CD14-positive monocyte (primary cell): ENCODE data around the gene NOTCH3. TPM values are rescaled to one million over a fixed set of nuclear protein-coding genes. Genes with fewer than 3 reads are reported as not detected.

Experiments
- DNase-seq, 3 donors: peaks; one replicate each; pipeline ENCODE4 v3.0.0-alpha.2; 2011 to 2022
- H2AFZ ChIP-seq: 2 replicates; pipeline ENCODE4 v1.6.0; 2012; ENCODE audit warnings: mild to moderate bottlenecking, low read depth, low read length, inconsistent platforms; ENCODE audit not compliant: insufficient read depth, poor library complexity, severe bottlenecking
- H3K27ac ChIP-seq, 2 donors: 1 replicate in 1 of 2; 2 replicates in 1 of 2; pipeline ENCODE4 v1.5.1; 2012 to 2013; ENCODE audit warnings: low read length in 2 of 2, control low read depth in 1 of 2, inconsistent platforms in 1 of 2, low read depth in 1 of 2, mild to moderate bottlenecking in 1 of 2
- H3K27me3 ChIP-seq, 2 donors: one replicate each; pipeline versions ENCODE4 v1.6.0 to v1.6.1; 2011 to 2013; ENCODE audit warnings: low read length in 2 of 2; ENCODE audit not compliant: control insufficient read depth in 2 of 2, insufficient read depth in 2 of 2
- H3K36me3 ChIP-seq, 2 donors: replicated peaks in 1 of 2; 1 replicate in 1 of 2; 2 replicates in 1 of 2; pipeline versions ENCODE4 v1.5.1 to v1.6.1; 2012 to 2013; ENCODE audit warnings: low read length in 2 of 2, control low read depth in 1 of 2, inconsistent platforms in 1 of 2, mild to moderate bottlenecking in 1 of 2; ENCODE audit not compliant: insufficient read depth in 2 of 2, control insufficient read depth in 1 of 2
- H3K4me1 ChIP-seq, 2 donors: 1 replicate in 1 of 2; 2 replicates in 1 of 2; pipeline versions ENCODE4 v1.5.1 to v1.6.1; 2012 to 2013; ENCODE audit warnings: low read length in 2 of 2, control low read depth in 1 of 2, inconsistent platforms in 1 of 2, mild to moderate bottlenecking in 1 of 2, moderate library complexity in 1 of 2; ENCODE audit not compliant: insufficient read depth in 2 of 2, control insufficient read depth in 1 of 2
- H3K4me2 ChIP-seq: replicated peaks from 2 replicates; pipeline ENCODE3; 2012; ENCODE audit warnings: low read length, moderate library complexity, mild to moderate bottlenecking; ENCODE audit not compliant: poor library complexity, severe bottlenecking; ENCODE audit errors: extremely low read depth
- H3K4me3 ChIP-seq, 3 experiments: fragments of 200-600 bp in 1 of 3; sonication (generic) in 1 of 3; replicated peaks in 1 of 3; 1 replicate in 2 of 3; 2 replicates in 1 of 3; pipeline ENCODE4 v1.5.1; 2011 to 2013; ENCODE audit warnings: low read length in 3 of 3, mild to moderate bottlenecking in 3 of 3, control low read depth in 2 of 3, low read depth in 2 of 3, inconsistent platforms in 1 of 3, moderate library complexity in 1 of 3
- H3K79me2 ChIP-seq: 2 replicates; pipeline ENCODE4 v1.6.0; 2012; ENCODE audit warnings: mild to moderate bottlenecking, control low read depth, inconsistent platforms, low read length, moderate library complexity; ENCODE audit not compliant: insufficient read depth
- H3K9ac ChIP-seq: 2 replicates; pipeline ENCODE4 v1.6.0; 2017; ENCODE audit warnings: low read length, mild to moderate bottlenecking; ENCODE audit not compliant: insufficient read depth, poor library complexity, severe bottlenecking
- H3K9me3 ChIP-seq, 2 donors: replicated peaks in 1 of 2; 1 replicate in 1 of 2; 2 replicates in 1 of 2; pipeline versions ENCODE4 v1.5.1 to v1.6.1; 2012 to 2013; ENCODE audit warnings: low read length in 2 of 2, control low read depth in 1 of 2; ENCODE audit not compliant: control insufficient read depth in 1 of 2, insufficient read depth in 1 of 2
- H4K20me1 ChIP-seq: 2 replicates; pipeline ENCODE4 v1.6.0; 2012; ENCODE audit warnings: mild to moderate bottlenecking, low read length, control low read depth, moderate library complexity; ENCODE audit not compliant: insufficient read depth
- H3K27ac Mint-ChIP-seq, 7 donors: one replicate each; pipeline ENCODE4 v1.8.0; 2020; ENCODE audit warnings: mild to moderate bottlenecking in 7 of 7, mixed read lengths in 7 of 7, moderate library complexity in 6 of 7, inconsistent platforms in 2 of 7
- H3K27me3 Mint-ChIP-seq, 3 donors: one replicate each; pipeline ENCODE4 v1.8.0; 2021 to 2022; ENCODE audit warnings: low read depth in 3 of 3, mild to moderate bottlenecking in 3 of 3, mixed read lengths in 3 of 3, moderate library complexity in 3 of 3, inconsistent platforms in 1 of 3
- H3K36me3 Mint-ChIP-seq, 2 donors: one replicate each; pipeline ENCODE4 v1.8.0; 2020; ENCODE audit warnings: mixed read lengths in 2 of 2, inconsistent platforms in 1 of 2, mild to moderate bottlenecking in 1 of 2
- H3K4me1 Mint-ChIP-seq: one replicate; pipeline ENCODE4 v1.8.0; 2020; ENCODE audit warnings: mild to moderate bottlenecking, mixed read lengths
- H3K4me3 Mint-ChIP-seq, 2 donors: one replicate each; pipeline ENCODE4 v1.8.0; 2020; ENCODE audit warnings: mild to moderate bottlenecking in 2 of 2, mixed read lengths in 2 of 2, moderate library complexity in 1 of 2
- H3K9me3 Mint-ChIP-seq, 7 donors: one replicate each; pipeline ENCODE4 v1.8.0; 2020 to 2022; ENCODE audit warnings: mixed read lengths in 7 of 7, mild to moderate bottlenecking in 6 of 7, moderate library complexity in 6 of 7, inconsistent platforms in 2 of 7
- CTCF ChIP-seq: fragments of 200-600 bp; IDR thresholded peaks from one replicate; pipeline ENCODE4 v1.8.0; 2022; ENCODE audit warnings: antibody characterized with exemption, mild to moderate bottlenecking
- WGBS: methylation state at CpG from one replicate; pipeline ENCODE4 v1.1.5; 2013; ENCODE audit warnings: missing lambda C conversion rate; ENCODE audit not compliant: insufficient coverage; 5-methylcytosine and 5-hydroxymethylcytosine counted together
- intact Hi-C, 2 donors: fragments of 100-400 bp; cut with micrococcal nuclease; formaldehyde crosslinking; loops; one replicate each; pipeline versions ENCODE4 v1.15.0 to v1.15.1; 2023
- polyA plus RNA-seq, 3 donors: library from polyadenylated mRNA; depleted of rRNA in 1 of 3; unstranded in 2 of 3; stranded (reverse) in 1 of 3; fragments of 300-500 nt in 2 of 3; fragments of >200 nt in 1 of 3; fragmentation: Illumina TruSeq in 2 of 3; gene quantifications; 1 replicate in 2 of 3; 2 replicates in 1 of 3; pipeline ENCODE4 v1.2.3, GENCODE V29; 2012 to 2021

The NOTCH3 gene
- polyA plus RNA-seq, 3 donors, result 0.05 to 0.51 TPM; not detected in 1

DNA sequence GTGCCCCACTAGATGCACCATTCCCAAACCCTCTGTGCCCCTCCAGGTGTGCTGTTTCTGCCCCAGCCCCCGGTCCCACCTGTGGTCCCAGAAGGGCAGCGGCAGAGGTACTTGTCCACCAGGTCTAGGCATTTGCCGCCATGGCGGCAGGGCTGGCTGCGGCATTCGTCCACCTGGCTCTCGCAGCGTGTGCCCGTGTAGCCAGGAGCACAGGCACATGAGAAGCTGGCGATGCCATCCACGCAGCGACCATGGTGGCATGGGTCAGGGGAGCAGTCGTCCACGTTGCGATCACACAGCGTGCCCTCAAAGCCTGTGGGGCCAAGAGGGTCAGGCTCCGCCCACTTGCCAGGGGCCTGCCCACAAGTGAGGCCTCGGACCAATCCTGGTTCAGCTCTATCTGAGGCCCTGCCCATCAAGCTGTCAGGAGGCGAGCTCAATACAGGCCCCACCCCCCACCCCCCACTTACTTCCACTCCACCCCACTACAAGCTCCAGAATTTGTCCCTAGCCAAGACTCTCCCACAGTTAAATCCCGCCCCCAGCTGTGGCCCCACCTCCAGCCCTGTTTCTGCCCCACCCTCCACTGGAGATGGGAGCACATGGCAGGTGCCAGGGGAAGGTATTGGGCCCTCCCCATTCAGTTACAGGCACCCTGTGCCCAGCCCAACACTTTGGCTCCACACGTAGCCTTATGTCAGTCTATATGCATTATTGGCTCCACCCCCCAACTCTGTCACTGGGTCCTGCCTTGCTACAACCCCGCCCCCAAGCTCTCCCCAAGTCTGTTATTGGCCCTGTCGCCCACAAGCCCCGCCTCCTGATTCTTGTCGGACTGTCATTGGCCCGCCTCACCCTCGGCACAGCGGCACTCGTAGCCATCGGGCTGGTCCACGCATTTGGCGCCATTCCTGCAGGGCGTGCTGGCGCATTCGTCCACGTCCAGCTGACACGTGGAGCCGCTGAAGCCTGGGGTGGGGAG lies 13.5 kb downstream of the NOTCH3 start:
- Histone ChIP-seq H3K9me3 (no peaks in the 10 kb centered on the region), H3K4me2 (no peak overlapping the region), H3K9ac (no peak overlapping the region), H4K20me1 (no peaks in the 10 kb centered on the region), H3K27me3 (no peaks in the 10 kb centered on the region), H2AFZ (no peak overlapping the region), H3K79me2 (no peaks in the 10 kb centered on the region), H3K27ac (no peak overlapping the region), H3K4me1 (no peaks in the 10 kb centered on the region), H3K4me3 (no peak overlapping the region), H3K36me3 (no peaks in the 10 kb centered on the region)
- no peak for DNase-seq
- Mint-ChIP-seq H3K36me3 (no peaks in the 10 kb centered on the region), H3K4me1 (no peaks in the 10 kb centered on the region), H3K27me3 (peaks cover 9 to 16% (median 10%) of the 10 kb centered on the region in 3 donors), H3K27ac (peak overlapping the region in 2 of 7 donors; percentile 11 to 52), H3K4me3 (no peak overlapping the region), H3K9me3 (peaks cover 0 to 4% (median 0%) of the 10 kb centered on the region in 7 donors)
- no peak for TF ChIP-seq CTCF
- intact Hi-C loops, result no loop called here
- 98% methylated on average over 25 of the region's 38 CpGs for WGBS

GRCh38 chr19:15185188-15185587 lies 15.6 kb downstream of the NOTCH3 start:
- no peaks in the 10 kb centered on the region for H3K27me3 ChIP-seq
- H3K27ac Mint-ChIP-seq, result no peak overlapping the region
- peaks cover 7 to 16% (median 9%) of the 10 kb centered on the region in 3 donors for H3K27me3 Mint-ChIP-seq
- peaks cover 0 to 4% (median 0%) of the 10 kb centered on the region in 7 donors for H3K9me3 Mint-ChIP-seq
- no peak overlapping the region for H3K4me2 ChIP-seq
- H3K9ac ChIP-seq, result no peak overlapping the region
- no peak overlapping the region for H2AFZ ChIP-seq
- no peak for TF ChIP-seq CTCF
- 97% methylated on average over 10 of the region's 12 CpGs for WGBS
- no peak overlapping the region for H3K27ac ChIP-seq
- H4K20me1 ChIP-seq, result no peaks in the 10 kb centered on the region
- no peaks in the 10 kb centered on the region for H3K4me1 Mint-ChIP-seq
- no peaks in the 10 kb centered on the region for H3K9me3 ChIP-seq
- H3K4me3 ChIP-seq, result no peak overlapping the region
- no peaks in the 10 kb centered on the region for H3K36me3 ChIP-seq
- H3K4me1 ChIP-seq, result no peaks in the 10 kb centered on the region
- no peaks in the 10 kb centered on the region for H3K79me2 ChIP-seq
- DNase-seq, result no peak
- no peak overlapping the region for H3K4me3 Mint-ChIP-seq
- intact Hi-C loops, result no loop called here
- no peaks in the 10 kb centered on the region for H3K36me3 Mint-ChIP-seq
